Panc1 (cell line): Measurements from ENCODE around the gene MPP2. TPM values are rescaled to one million over a fixed set of nuclear protein-coding genes. Genes with fewer than 3 reads are reported as not detected.

ENCODE experiments used
- ATAC-seq: fragments of 200-7000 bp; cut with Tn5 transposase; 2 replicates; pipeline ENCODE4 v1.9.1; 2020; ENCODE audit warnings: mild to moderate bottlenecking, moderate library complexity
- BruUV-seq: library from RNA; stranded (reverse); fragments of 400-500 nt; replicated peaks from 2 replicates; lab custom pipeline; 2021; lab: Mats Ljungman, UMichigan
- CTCF ChIA-PET: fragments of 300-600 bp; sonication (Branson Sonifier 250); formaldehyde crosslinking; loops from one replicate; lab custom pipeline; 2022; ENCODE audit warnings: antibody characterized with exemption; lab: Charles Lee
- POLR2A ChIA-PET: fragments of 300-600 bp; sonication (Branson Sonifier 250); formaldehyde crosslinking; loops from one replicate; lab custom pipeline; 2022; ENCODE audit warnings: antibody characterized with exemption; lab: Charles Lee
- DNase-seq: peaks from one replicate; pipeline ENCODE4 v3.0.0-alpha.2; 2010; ENCODE audit warnings: low read depth, low spot score
- H3K27ac ChIP-seq: 2 replicates; pipeline ENCODE4 v1.5.1; 2011; ENCODE audit warnings: mild to moderate bottlenecking, low read length, inconsistent platforms
- H3K27me3 ChIP-seq: fragments of 200-500 bp; sonication (Bioruptor generic); 2 replicates; pipeline ENCODE4 v1.6.0; 2014; ENCODE audit warnings: low read length, inconsistent platforms; ENCODE audit not compliant: control insufficient read depth, insufficient read depth
- H3K36me3 ChIP-seq: fragments of 200-500 bp; sonication (Bioruptor generic); 2 replicates; pipeline ENCODE4 v1.5.1; 2014; ENCODE audit warnings: inconsistent platforms, mild to moderate bottlenecking, low read length, moderate library complexity; ENCODE audit not compliant: control insufficient read depth, insufficient read depth
- H3K4me1 ChIP-seq: 2 replicates; pipeline ENCODE4 v1.5.1; 2011; ENCODE audit warnings: inconsistent platforms, mild to moderate bottlenecking, low read length, moderate library complexity; ENCODE audit not compliant: control insufficient read depth, insufficient read depth
- H3K4me3 ChIP-seq, 2 experiments: 2 replicates each; pipeline ENCODE4 v1.5.1; 2011 to 2012; ENCODE audit warnings: low read depth in 2 of 2, low read length in 2 of 2, mild to moderate bottlenecking in 2 of 2, inconsistent platforms in 1 of 2, moderate library complexity in 1 of 2
- H3K9me3 ChIP-seq: fragments of 200-500 bp; sonication (Bioruptor generic); 2 replicates; pipeline ENCODE4 v1.5.1; 2014; ENCODE audit warnings: low read depth, mild to moderate bottlenecking, inconsistent platforms, low read length, moderate library complexity; ENCODE audit not compliant: control insufficient read depth, insufficient read depth
- POLR2AphosphoS5 ChIP-seq: IDR thresholded peaks from 2 replicates; pipeline ENCODE4 v1.6.1; 2012; ENCODE audit warnings: mild to moderate bottlenecking, low read depth, low read length, moderate library complexity
- SIN3A ChIP-seq: IDR thresholded peaks from 2 replicates; pipeline ENCODE4 v1.6.1; 2012; ENCODE audit warnings: low read depth, mild to moderate bottlenecking, low read length, moderate library complexity, borderline replicate concordance; ENCODE audit not compliant: insufficient read depth
- TCF7L2 ChIP-seq: IDR thresholded peaks from 2 replicates; pipeline ENCODE4 v1.6.1; 2011; ENCODE audit warnings: mild to moderate bottlenecking, low read depth, low read length, inconsistent platforms
- in situ Hi-C: cut with HindIII; loops from 2 replicates; pipeline ENCODE4 v1.10.0; 2016; ENCODE audit warnings: low sequenced_read_pairs, low pct_unique_long_range_greater_than_20kb
- intact Hi-C: fragments of 100-400 bp; cut with micrococcal nuclease; formaldehyde crosslinking; loops from one replicate; pipeline ENCODE4 v1.10.0; 2022; ENCODE audit not compliant: unreplicated experiment
- total RNA-seq: library from RNA; stranded (reverse); gene quantifications from one replicate; pipeline ENCODE4 v1.2.1, GENCODE V29; 2021; ENCODE audit not compliant: unreplicated experiment

The MPP2 gene
- total RNA-seq, 1 experiment from 2014 or later: 3.5 TPM

DNA sequence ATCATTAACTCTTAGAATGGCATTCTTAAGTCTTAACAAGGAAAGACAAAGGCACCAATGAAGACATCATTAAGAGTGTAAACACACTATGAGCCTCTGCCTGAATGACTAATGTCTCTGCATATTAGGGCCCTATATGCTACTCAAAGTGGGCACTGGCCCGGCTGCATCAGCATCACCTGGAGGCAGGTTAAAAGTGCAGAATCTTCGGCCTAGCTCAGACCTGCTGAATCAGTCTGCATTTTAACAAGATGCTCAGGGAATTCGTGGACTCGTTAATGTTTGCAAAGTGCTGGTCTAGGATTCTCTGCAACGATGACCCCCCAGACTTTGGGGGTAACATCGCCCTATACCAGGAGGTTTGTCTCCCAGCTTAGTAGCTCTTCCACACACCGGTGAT lies 81.1 kb downstream of the MPP2 start:
- Histone ChIP-seq H3K4me3 (no peak overlapping the region), H3K27me3 (no peaks in the 10 kb centered on the region), H3K9me3 (no peaks in the 10 kb centered on the region), H3K4me1 (no peaks in the 10 kb centered on the region), H3K36me3 (no peaks in the 10 kb centered on the region), H3K27ac (no peak overlapping the region)
- CTCF ChIA-PET: no interaction called here
- POLR2A ChIA-PET: no interaction called here
- intact Hi-C loops: no loop called here
- ATAC-seq (no peak), DNase-seq (no peak)
- no peak for TF ChIP-seq POLR2AphosphoS5
- TF ChIP-seq TCF7L2: no peak
- in situ Hi-C loops: no loop called here
- no TSS peak for BruUV-seq

DNA sequence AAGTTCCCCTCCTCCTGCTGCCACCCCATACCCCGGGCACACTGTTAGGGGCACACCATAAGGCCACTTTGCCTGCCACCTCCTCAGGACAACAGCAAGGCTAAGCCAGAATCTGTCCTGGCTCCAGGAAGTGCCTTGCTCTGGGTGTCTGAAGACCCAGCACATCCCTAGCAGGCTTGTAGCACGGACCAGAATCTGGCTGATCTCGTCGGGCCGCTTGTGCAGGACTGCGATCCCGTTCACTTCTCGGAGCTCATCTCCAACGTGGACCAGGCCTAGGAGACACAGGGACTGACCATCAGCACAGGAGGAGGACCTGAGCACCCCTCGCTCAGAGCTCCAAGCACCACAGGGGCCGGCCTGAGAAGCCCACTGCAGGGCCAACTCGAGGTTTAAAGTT lies 81.8 kb downstream of the MPP2 start:
- in situ Hi-C loops (no loop called here), intact Hi-C loops (no loop called here)
- BruUV-seq: no TSS peak
- Histone ChIP-seq H3K9me3 (no peaks in the 10 kb centered on the region), H3K27ac (no peak overlapping the region), H3K27me3 (no peaks in the 10 kb centered on the region), H3K36me3 (no peaks in the 10 kb centered on the region), H3K4me3 (no peak overlapping the region), H3K4me1 (no peaks in the 10 kb centered on the region)
- DNase-seq (no peak), ATAC-seq (no peak)
- TF ChIP-seq SIN3A: no peak
- ChIA-PET CTCF (no interaction called here), POLR2A (interaction anchor here (0.5 kb wide), 1 partner anchor 26 kb away, joined by 10 read pairs; no protein-coding TSS in a partner anchor)

Other genes with a start within 250 kb of the MPP2 start
- gene MEOX1, start 245.6 kb downstream of the MPP2 start, total RNA-seq: 0.21 TPM
- not detected for gene SOST, start 148.7 kb downstream of the MPP2 start, total RNA-seq
- 41.6 TPM for gene DUSP3, start 128.6 kb downstream of the MPP2 start, total RNA-seq
- gene CFAP97D1, start 127.1 kb downstream of the MPP2 start, total RNA-seq: not detected
- 7.1 TPM for gene MPP3, start 74.4 kb downstream of the MPP2 start, total RNA-seq
- not detected for gene CD300LG, start 60.4 kb downstream of the MPP2 start, total RNA-seq
- gene PPY, start 34.9 kb upstream of the MPP2 start, total RNA-seq: not detected
- gene PYY, start 46.4 kb upstream of the MPP2 start, total RNA-seq: not detected
- gene NAGS, start 97.1 kb upstream of the MPP2 start, total RNA-seq: 2.7 TPM
- gene TMEM101, start 107.4 kb upstream of the MPP2 start, total RNA-seq: 32.8 TPM
- gene LSM12, start 159.1 kb upstream of the MPP2 start, total RNA-seq: 73.0 TPM
- 42.7 TPM for gene G6PC3, start 163.2 kb upstream of the MPP2 start, total RNA-seq
- gene HDAC5, start 216.1 kb upstream of the MPP2 start, total RNA-seq: 11.5 TPM
- 7.8 TPM for gene HROB, start 234.4 kb upstream of the MPP2 start, total RNA-seq